ENCODE data around the gene SLAMF9.

SLAMF9 gene

GRCh38 chr1:159974350-159974965, 20.4 kb upstream of the SLAMF9 start:
- DNase-seq, result no peak

- DNase-seq, result no peak
Observed at GRCh38 chr1:159973350-159973940, 19.4 kb upstream of the SLAMF9 start.

GRCh38 chr1:159972443-159973205, 18.6 kb upstream of the SLAMF9 start:
- DNase-seq, result no peak

- no peak for DNase-seq
Observed at GRCh38 chr1:159970932-159971342, 16.9 kb upstream of the SLAMF9 start.

GRCh38 chr1:159968901-159969300, 14.9 kb upstream of the SLAMF9 start:
- no peak for DNase-seq

GRCh38 chr1:159965263-159965662, 11.2 kb upstream of the SLAMF9 start:
- no peak for DNase-seq

GRCh38 chr1:159964144-159964543, 10.1 kb upstream of the SLAMF9 start:
- DNase-seq, result no peak

GRCh38 chr1:159962176-159962575, 8.1 kb upstream of the SLAMF9 start:
- no peak for DNase-seq

GRCh38 chr1:159961636-159962035, 7.6 kb upstream of the SLAMF9 start:
- DNase-seq, result no peak

- no peak for DNase-seq
Observed at GRCh38 chr1:159960721-159961381, 6.8 kb upstream of the SLAMF9 start.

GRCh38 chr1:159959451-159959850, 5.4 kb upstream of the SLAMF9 start:
- DNase-seq, result no peak

- no peak for DNase-seq
Observed at GRCh38 chr1:159958719-159959380, 4.8 kb upstream of the SLAMF9 start.

- no peak for DNase-seq
Observed at GRCh38 chr1:159957824-159958268, 3.8 kb upstream of the SLAMF9 start.

GRCh38 chr1:159955456-159955855, 1.4 kb upstream of the SLAMF9 start:
- no peak for DNase-seq

- DNase-seq, result no peak
Observed at GRCh38 chr1:159952932-159953331, 1.1 kb downstream of the SLAMF9 start.

GRCh38 chr1:159951551-159951950, 2.5 kb downstream of the SLAMF9 start:
- no peak for DNase-seq

- no peak for DNase-seq
Observed at GRCh38 chr1:159951016-159951415, 3.0 kb downstream of the SLAMF9 start.

- DNase-seq, result no peak
Observed at GRCh38 chr1:159949981-159950381, 4.1 kb downstream of the SLAMF9 start.

- DNase-seq, result no peak
Observed at GRCh38 chr1:159949123-159949522, 4.9 kb downstream of the SLAMF9 start.

- DNase-seq, result no peak
Observed at GRCh38 chr1:159947942-159948341, 6.1 kb downstream of the SLAMF9 start.

- DNase-seq, result no peak
Observed at GRCh38 chr1:159946242-159947187, 7.5 kb downstream of the SLAMF9 start.

All from NCI-H748 treated with DMSO at 0.1 percent for 48 hours (cell line).